SH-SY5Y (cell line): Measurements from ENCODE around the gene RHBDL3.

Source experiments
- GATA2 ChIP-seq: IDR thresholded peaks from 2 replicates; pipeline ENCODE4 v1.6.1; 2011; ENCODE audit warnings: mild to moderate bottlenecking, low read depth, low read length
- GATA3 ChIP-seq: IDR thresholded peaks from 2 replicates; pipeline ENCODE4 v1.6.1; 2011; ENCODE audit warnings: low read depth, mild to moderate bottlenecking, low read length, moderate library complexity

DNA sequence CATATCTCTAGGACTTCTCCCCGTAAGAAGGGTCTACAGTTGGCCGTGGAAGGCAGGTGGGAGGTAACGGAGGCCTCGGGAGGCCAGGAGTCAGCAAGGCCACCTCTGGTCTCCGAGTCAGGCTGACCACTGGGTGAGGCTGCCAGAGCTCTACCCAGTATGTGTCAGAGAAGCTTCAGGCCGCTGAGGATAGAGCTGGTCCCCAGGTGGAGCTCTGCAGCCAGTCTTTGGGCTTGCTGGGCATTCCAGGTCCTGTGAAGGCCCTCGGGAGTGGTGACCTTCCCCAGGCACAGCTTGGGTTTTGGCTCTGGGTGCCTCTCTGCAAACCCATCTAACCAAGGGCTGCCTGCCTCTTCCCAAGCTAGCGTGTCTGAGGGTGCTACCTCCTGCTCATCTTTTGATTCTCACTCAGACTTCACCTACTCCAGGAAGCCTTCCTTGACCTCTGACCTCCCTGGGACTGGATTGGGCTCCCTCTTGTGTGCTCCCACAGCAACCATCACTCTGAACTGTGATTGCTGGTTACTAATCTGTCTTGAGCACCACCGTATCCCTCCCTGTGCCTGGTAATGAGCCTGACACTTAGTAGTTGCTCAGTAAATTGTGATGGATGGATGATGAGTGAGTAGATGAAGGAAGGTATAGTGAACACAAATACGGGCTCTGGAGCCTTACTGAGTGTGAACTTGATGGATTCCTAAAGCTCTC, 22.3 kb downstream of the RHBDL3 start:
- no peak for TF ChIP-seq GATA2
- no peak for TF ChIP-seq GATA3
